PC-3 (cell line): ENCODE data around the gene GRB7. TPM values are rescaled to one million over a fixed set of nuclear protein-coding genes. Genes with fewer than 3 reads are reported as not detected.
A peak's percentile ranks its signal among the peaks of the same experiment; 100 is the strongest.

Experiments used
- ATAC-seq: fragments of 200-7000 bp; cut with Tn5 transposase; 2 replicates; pipeline ENCODE4 v1.9.1; 2020; ENCODE audit warnings: mild to moderate bottlenecking, moderate library complexity
- BruUV-seq: library from RNA; stranded (reverse); fragments of 400-500 nt; replicated peaks from 2 replicates; lab custom pipeline; 2021; lab: Mats Ljungman, UMichigan
- CTCF ChIA-PET: fragments of 300-600 bp; sonication (Branson Sonifier 250); formaldehyde crosslinking; loops from one replicate; lab custom pipeline; 2022; ENCODE audit warnings: antibody characterized with exemption; lab: Charles Lee
- POLR2A ChIA-PET: fragments of 300-600 bp; sonication (Branson Sonifier 250); formaldehyde crosslinking; loops from one replicate; lab custom pipeline; 2022; ENCODE audit warnings: antibody characterized with exemption; ENCODE audit not compliant: unreplicated experiment; lab: Charles Lee
- DNase-seq: peaks from one replicate; pipeline ENCODE4 v3.0.0-alpha.2; 2015
- H2AFZ ChIP-seq: fragments of 300-600 bp; sonication (generic); 2 replicates; pipeline ENCODE4 v1.6.0; 2016; ENCODE audit warnings: antibody characterized with exemption, low read length
- H3F3A ChIP-seq: fragments of 300-600 bp; sonication (generic); one replicate; pipeline ENCODE4 v1.6.0; 2017; ENCODE audit warnings: antibody characterized with exemption, low read length, control low read depth, mild to moderate bottlenecking; ENCODE audit not compliant: unreplicated experiment
- H3K27ac ChIP-seq: fragments of 300-600 bp; sonication (generic); 2 replicates; pipeline ENCODE4 v1.5.1; 2016; ENCODE audit warnings: mild to moderate bottlenecking, low read length
- H3K27me3 ChIP-seq: fragments of 300-600 bp; sonication (generic); 2 replicates; pipeline ENCODE4 v1.6.1; 2016; ENCODE audit warnings: low read length, mixed read lengths
- H3K36me3 ChIP-seq: fragments of 300-600 bp; sonication (generic); 2 replicates; pipeline ENCODE4 v1.6.1; 2016; ENCODE audit warnings: low read depth, mixed run types, low read length, mixed read lengths
- H3K4me1 ChIP-seq: fragments of 300-600 bp; sonication (generic); 2 replicates; pipeline ENCODE4 v1.5.1; 2016; ENCODE audit warnings: low read length; ENCODE audit not compliant: insufficient read depth
- H3K4me2 ChIP-seq: fragments of 300-600 bp; sonication (generic); 2 replicates; pipeline ENCODE4 v1.6.0; 2016; ENCODE audit warnings: low read length
- H3K4me3 ChIP-seq: fragments of 300-600 bp; sonication (generic); 2 replicates; pipeline ENCODE4 v1.5.1; 2016; ENCODE audit warnings: mild to moderate bottlenecking, low read length, mixed read lengths
- H3K79me2 ChIP-seq: fragments of 300-600 bp; sonication (generic); 2 replicates; pipeline ENCODE4 v1.6.1; 2017; ENCODE audit warnings: low read length, mixed read lengths
- H3K9ac ChIP-seq: fragments of 300-600 bp; sonication (generic); 2 replicates; pipeline ENCODE4 v1.6.0; 2016; ENCODE audit warnings: mild to moderate bottlenecking, low read length
- H3K9me2 ChIP-seq: fragments of 300-600 bp; sonication (generic); replicated peaks from 2 replicates; pipeline ENCODE4 v1.6.1; 2016; ENCODE audit warnings: mixed run types, low read length, mixed read lengths
- H3K9me3 ChIP-seq: fragments of 300-600 bp; sonication (generic); 2 replicates; pipeline ENCODE4 v1.6.1; 2016; ENCODE audit warnings: low read length, mixed read lengths
- H4K20me1 ChIP-seq: fragments of 300-600 bp; sonication (generic); 2 replicates; pipeline ENCODE4 v1.6.1; 2016; ENCODE audit warnings: low read length, mixed read lengths
- CTCF ChIP-seq: fragments of 300-600 bp; sonication (generic); conservative IDR thresholded peaks from 2 replicates; pipeline ENCODE4 v1.5.1; 2017; ENCODE audit warnings: antibody characterized with exemption, low read depth, mild to moderate bottlenecking, low read length
- EZH2 ChIP-seq: fragments of 300-600 bp; sonication (generic); IDR thresholded peaks from one replicate; pipeline ENCODE4 v1.6.1; 2017; ENCODE audit warnings: antibody characterized with exemption, mild to moderate bottlenecking, low read length; ENCODE audit not compliant: unreplicated experiment
- EZH2phosphoT487 ChIP-seq: fragments of 300-600 bp; sonication (generic); IDR thresholded peaks from 2 replicates; pipeline ENCODE4 v1.6.1; 2018; ENCODE audit warnings: mild to moderate bottlenecking, antibody characterized with exemption, low read length, borderline replicate concordance
- intact Hi-C: fragments of 100-400 bp; cut with micrococcal nuclease; formaldehyde crosslinking; loops from 2 replicates; pipeline ENCODE4 v1.9.0; 2023
- total RNA-seq: library from RNA; depleted of rRNA; stranded (reverse); fragments of >200 nt; gene quantifications from 2 replicates; pipeline ENCODE4 v1.2.3, GENCODE V29; 2014

GRB7 gene
- total RNA-seq, 1 experiment from 2014 or later = 31.3 TPM

GRCh38 chr17:39730095-39730921 lies 7.4 kb upstream of the GRB7 start, which contains the start of gene MIEN1:
MIEN1 (minus strand) TSS chr17:39730532; CDS start chr17:39730495, 37 bp downstream.
- peak within 1 kb of the TSS; percentile 79 for H3K4me3 ChIP-seq
- BruUV-seq = TSS peak; percentile 82
- intact Hi-C loops = loop anchor here (2.0 kb wide), 1 partner anchor 24 kb away; no protein-coding TSS in a partner anchor
- peak within 1 kb of the TSS; percentile 70 for H3K9ac ChIP-seq
- H3K79me2 ChIP-seq = 0 out of 2 replicates have a peak, but pooled peaks cover 7% of the 10 kb centered on the region
- H3K27me3 ChIP-seq = no peaks in the 10 kb centered on the region
- H3K36me3 ChIP-seq = no peaks in the 10 kb centered on the region
- H3K27ac ChIP-seq = peak within 1 kb of the TSS; percentile 38
- ChIA-PET CTCF (interaction anchor here (0.6 to 1.0 kb wide), 3 partner anchors 9 to 109 kb away, joined by 3 to 4 read pairs (median 3); no protein-coding TSS in a partner anchor), POLR2A (interaction anchor here (0.6 kb wide), 1 partner anchor 944 kb away, joined by 12 read pairs; no protein-coding TSS in a partner anchor)
- H3K9me2 ChIP-seq = no peaks in the 10 kb centered on the region
- H2AFZ ChIP-seq = peak within 1 kb of the TSS; percentile 72
- peak; percentile 65 for TF ChIP-seq CTCF
- no peak for TF ChIP-seq EZH2
- TF ChIP-seq EZH2phosphoT487 = no peak
- peak within 1 kb of the TSS; percentile 96 for H3K4me2 ChIP-seq
- DNase-seq (peak; percentile 79), ATAC-seq (peak; percentile 84)
- H4K20me1 ChIP-seq = no peaks in the 10 kb centered on the region
- H3F3A ChIP-seq = no peaks in the 10 kb centered on the region
- H3K9me3 ChIP-seq = no peaks in the 10 kb centered on the region
- H3K4me1 ChIP-seq = peaks cover 4% of the 10 kb centered on the region; the same call in 1 of the 2 replicates

- Histone ChIP-seq H3K36me3 (no peaks in the 10 kb centered on the region), H4K20me1 (no peaks in the 10 kb centered on the region), H3K9ac (no peak overlapping the region), H3K9me2 (no peaks in the 10 kb centered on the region), H3K79me2 (0 out of 2 replicates have a peak, but pooled peaks cover 7% of the 10 kb centered on the region), H3K9me3 (no peaks in the 10 kb centered on the region), H2AFZ (no peak overlapping the region), H3F3A (no peaks in the 10 kb centered on the region), H3K4me1 (peaks cover 18% of the 10 kb centered on the region; the same call in 1 of the 2 replicates), H3K27ac (no peak overlapping the region), H3K27me3 (no peaks in the 10 kb centered on the region), H3K4me3 (no peak overlapping the region), H3K4me2 (no peak overlapping the region)
- POLR2A ChIA-PET = no interaction called here
- BruUV-seq = no TSS peak
- intact Hi-C loops = no loop called here
- no peak for DNase-seq
- no peak for TF ChIP-seq EZH2
- no peak for TF ChIP-seq CTCF
- TF ChIP-seq EZH2phosphoT487 = no peak
- no peak for ATAC-seq
- CTCF ChIA-PET = no interaction called here
These were observed 5.2 kb upstream of the GRB7 start for GRCh38 chr17:39732586-39732985.
